ENCODE data around the gene ZC3H7A. TPM values are rescaled to one million over a fixed set of nuclear protein-coding genes. Genes with fewer than 3 reads are reported as not detected.
A peak's percentile ranks its signal among the peaks of the same experiment; 100 is the strongest.
"Not testable (repeated sequence)": the region's sequence is repeated elsewhere in the genome, so short reads cannot be mapped to it uniquely, and the experiment has no call there.

Gene ZC3H7A
- total RNA-seq, 1 donor from 2014 or later: 79.6 TPM

- Mint-ChIP-seq H3K36me3 (ENCODE audit: unreplicated experiment) (peaks cover 10% of the 10 kb centered on the region), H3K27me3 (ENCODE audit: unreplicated experiment) (no peaks in the 10 kb centered on the region), H3K4me1 (ENCODE audit: unreplicated experiment) (peaks cover 64% of the 10 kb centered on the region), H3K9me3 (ENCODE audit: unreplicated experiment) (no peaks in the 10 kb centered on the region), H3K4me3 (ENCODE audit: unreplicated experiment) (peak overlapping the region; percentile 42), H3K27ac (ENCODE audit: unreplicated experiment) (peak overlapping the region; percentile 91)
- TF ChIP-seq CTCF (IDR thresholded peaks at IDR 0.05): no peak
- no peak for DNase-seq (ENCODE audit: extremely low spot score, unreplicated experiment)
Observed at GRCh38 chr16:11793840-11794239, 3.2 kb downstream of the ZC3H7A start.

GRCh38 chr16:11792410-11793241 is 4.4 kb downstream of the ZC3H7A start:
- H3K9me3 Mint-ChIP-seq (ENCODE audit: unreplicated experiment): no peaks in the 10 kb centered on the region
- peaks cover 10% of the 10 kb centered on the region for H3K36me3 Mint-ChIP-seq (ENCODE audit: unreplicated experiment)
- no peak for TF ChIP-seq CTCF (IDR thresholded peaks at IDR 0.05)
- peak overlapping the region; percentile 10 for H3K27ac Mint-ChIP-seq (ENCODE audit: unreplicated experiment)
- H3K27me3 Mint-ChIP-seq (ENCODE audit: unreplicated experiment): no peaks in the 10 kb centered on the region
- no peak overlapping the region for H3K4me3 Mint-ChIP-seq (ENCODE audit: unreplicated experiment)
- no peak for DNase-seq (ENCODE audit: extremely low spot score, unreplicated experiment)
- H3K4me1 Mint-ChIP-seq (ENCODE audit: unreplicated experiment): peaks cover 58% of the 10 kb centered on the region

- no peaks in the 10 kb centered on the region for H3K9me3 Mint-ChIP-seq (ENCODE audit: unreplicated experiment)
- H3K36me3 Mint-ChIP-seq (ENCODE audit: unreplicated experiment): peaks cover 10% of the 10 kb centered on the region
- H3K27me3 Mint-ChIP-seq (ENCODE audit: unreplicated experiment): no peaks in the 10 kb centered on the region
- peak overlapping the region; percentile 62 for H3K27ac Mint-ChIP-seq (ENCODE audit: unreplicated experiment)
- peaks cover 69% of the 10 kb centered on the region for H3K4me1 Mint-ChIP-seq (ENCODE audit: unreplicated experiment)
- no peak for TF ChIP-seq CTCF (IDR thresholded peaks at IDR 0.05)
- DNase-seq (ENCODE audit: extremely low spot score, unreplicated experiment): no peak
- H3K4me3 Mint-ChIP-seq (ENCODE audit: unreplicated experiment): no peak overlapping the region
Observed at GRCh38 chr16:11791144-11791828, 5.8 kb downstream of the ZC3H7A start.

GRCh38 chr16:11788914-11789313 is 8.1 kb downstream of the ZC3H7A start:
- Mint-ChIP-seq H3K36me3 (ENCODE audit: unreplicated experiment) (peaks cover 4% of the 10 kb centered on the region), H3K27me3 (ENCODE audit: unreplicated experiment) (no peaks in the 10 kb centered on the region), H3K9me3 (ENCODE audit: unreplicated experiment) (no peaks in the 10 kb centered on the region), H3K27ac (ENCODE audit: unreplicated experiment) (no peak overlapping the region), H3K4me1 (ENCODE audit: unreplicated experiment) (peaks cover 62% of the 10 kb centered on the region), H3K4me3 (ENCODE audit: unreplicated experiment) (no peak overlapping the region)
- no peak for DNase-seq (ENCODE audit: extremely low spot score, unreplicated experiment)
- no peak for TF ChIP-seq CTCF (IDR thresholded peaks at IDR 0.05)

- DNase-seq (ENCODE audit: extremely low spot score, unreplicated experiment); H3K27me3 Mint-ChIP-seq (ENCODE audit: unreplicated experiment); H3K4me3 Mint-ChIP-seq (ENCODE audit: unreplicated experiment); H3K36me3 Mint-ChIP-seq (ENCODE audit: unreplicated experiment); H3K9me3 Mint-ChIP-seq (ENCODE audit: unreplicated experiment): not testable (repeated sequence)
- Mint-ChIP-seq H3K4me1 (ENCODE audit: unreplicated experiment) (peaks cover 68% of the 10 kb centered on the region), H3K27ac (ENCODE audit: unreplicated experiment) (peak overlapping the region; percentile 75)
Observed at GRCh38 chr16:11784980-11785599, 12.0 kb downstream of the ZC3H7A start.

- not testable (repeated sequence) for H3K27me3 Mint-ChIP-seq (ENCODE audit: unreplicated experiment); DNase-seq (ENCODE audit: extremely low spot score, unreplicated experiment); H3K4me3 Mint-ChIP-seq (ENCODE audit: unreplicated experiment); H3K9me3 Mint-ChIP-seq (ENCODE audit: unreplicated experiment)
- peaks cover 67% of the 10 kb centered on the region for H3K4me1 Mint-ChIP-seq (ENCODE audit: unreplicated experiment)
- peaks cover 10% of the 10 kb centered on the region for H3K36me3 Mint-ChIP-seq (ENCODE audit: unreplicated experiment)
- H3K27ac Mint-ChIP-seq (ENCODE audit: unreplicated experiment): peak overlapping the region; percentile 75
Observed at GRCh38 chr16:11784381-11784780, 12.7 kb downstream of the ZC3H7A start.

Data from osteocyte (in vitro differentiated cells).